ENCODE measurements around the gene DDOST. TPM values are rescaled to one million over a fixed set of nuclear protein-coding genes. Genes with fewer than 3 reads are reported as not detected.

DDOST gene
- total and polyA plus RNA-seq, 10 of the 15 experiments (the other 5 are each of a cell fraction or from before 2014, with no cell fraction given): 100 to 274 (median 201) TPM

- Histone ChIP-seq H3K9me3 (replicated peaks; ENCODE audit: control insufficient read depth, insufficient read depth, low read length) (no peaks in the 10 kb centered on the region), H3K27ac (ENCODE audit: control insufficient read depth, insufficient read depth) (no peak overlapping the region), H3K4me1 (ENCODE audit: control insufficient read depth, insufficient read depth, low read length) (no peaks in the 10 kb centered on the region), H3K27me3 (replicated peaks in 1 of 2; ENCODE audit: control insufficient read depth in 2 of 2, insufficient read depth in 2 of 2, low read length in 1 of 2) (no peaks in the 10 kb centered on the region), H3K36me3 (ENCODE audit: control insufficient read depth in 2 of 2, insufficient read depth in 2 of 2, low read length in 1 of 2) (peaks cover 5 to 6% of the 10 kb centered on the region in 2 experiments; a peak in 3 of 4 replicates), H2AFZ (ENCODE audit: control insufficient read depth, low read depth, low read length) (no peak overlapping the region), H4K20me1 (ENCODE audit: control insufficient read depth, insufficient read depth) (no peaks in the 10 kb centered on the region), H3K79me2 (ENCODE audit: control insufficient read depth, insufficient read depth, low read length) (no peaks in the 10 kb centered on the region), H3K4me3 (no peak overlapping the region), H3K4me2 (ENCODE audit: control insufficient read depth, insufficient read depth) (no peak overlapping the region), H3K9ac (ENCODE audit: control insufficient read depth, insufficient read depth, low read length) (no peak overlapping the region)
- no peak for TF ChIP-seq BMI1 (IDR thresholded peaks at IDR 0.05; ENCODE audit: borderline replicate concordance)
- 0 out of 2 replicates have a peak, but pooled peaks have one; percentile 24 for TF ChIP-seq POLR2A (IDR thresholded peaks at IDR 0.05; ENCODE audit: low read depth, low read length)
- TF ChIP-seq SIX5 (IDR thresholded peaks at IDR 0.05; ENCODE audit: low read depth, low read length, severe bottlenecking): no peak
- 83% methylated on average over 10 of the region's 14 CpGs for WGBS (ENCODE audit: insufficient coverage, insufficient replicate concordance, low lambda C conversion rate, missing lambda C conversion rate)
- no peak for DNase-seq (ENCODE audit: low read depth, low spot score)
- BruUV-seq (replicated peaks): no TSS peak
- no peak for ATAC-seq
- ChIA-PET POLR2A (interaction anchor here (0.6 kb wide), 1 partner anchor 387 kb away, joined by 4 read pairs; no protein-coding TSS in a partner anchor), CTCF (interaction anchor here (0.5 to 1.7 kb wide), 2 partner anchors 70 to 225 kb away, joined by 3 read pairs; no protein-coding TSS in a partner anchor), RAD21 (ENCODE audit: unreplicated experiment) (no interaction called here), SMC1A (ENCODE audit: uncharacterized antibody, unreplicated experiment) (interaction anchor here (0.6 kb wide), 1 partner anchor 560 kb away, joined by 3 read pairs; no protein-coding TSS in a partner anchor)
- intact Hi-C loops (cut with micrococcal nuclease; ENCODE audit: unreplicated experiment) (no loop called here), in situ Hi-C loops (cut with MboI) (no loop called here)
- FAIRE-seq: no peak
These were observed 15.8 kb downstream of the DDOST start for GRCh38 chr1:20645414-20645813.

GRCh38 chr1:20644416-20644815 is 16.8 kb downstream of the DDOST start:
- Histone ChIP-seq H2AFZ (ENCODE audit: control insufficient read depth, low read depth, low read length) (no peak overlapping the region), H3K9me3 (replicated peaks; ENCODE audit: control insufficient read depth, insufficient read depth, low read length) (no peaks in the 10 kb centered on the region), H3K4me3 (no peak overlapping the region), H3K79me2 (ENCODE audit: control insufficient read depth, insufficient read depth, low read length) (no peaks in the 10 kb centered on the region), H3K4me1 (ENCODE audit: control insufficient read depth, insufficient read depth, low read length) (no peaks in the 10 kb centered on the region), H3K27ac (ENCODE audit: control insufficient read depth, insufficient read depth) (no peak overlapping the region), H3K36me3 (ENCODE audit: control insufficient read depth in 2 of 2, insufficient read depth in 2 of 2, low read length in 1 of 2) (peaks cover 0 to 4% of the 10 kb centered on the region in 2 experiments; a peak in 2 of 4 replicates), H4K20me1 (ENCODE audit: control insufficient read depth, insufficient read depth) (no peaks in the 10 kb centered on the region), H3K9ac (ENCODE audit: control insufficient read depth, insufficient read depth, low read length) (no peak overlapping the region), H3K4me2 (ENCODE audit: control insufficient read depth, insufficient read depth) (no peak overlapping the region), H3K27me3 (replicated peaks in 1 of 2; ENCODE audit: control insufficient read depth in 2 of 2, insufficient read depth in 2 of 2, low read length in 1 of 2) (no peaks in the 10 kb centered on the region)
- ATAC-seq (no peak), FAIRE-seq (no peak), DNase-seq (ENCODE audit: low read depth, low spot score) (no peak)
- ChIA-PET RAD21 (ENCODE audit: unreplicated experiment) (no interaction called here), POLR2A (no interaction called here), SMC1A (ENCODE audit: uncharacterized antibody, unreplicated experiment) (no interaction called here), CTCF (no interaction called here)
- BruUV-seq (replicated peaks): no TSS peak
- in situ Hi-C loops (cut with MboI): no loop called here
- WGBS (ENCODE audit: insufficient coverage, insufficient replicate concordance, low lambda C conversion rate, missing lambda C conversion rate): 79% methylated on average over 12 of the region's 13 CpGs
- intact Hi-C loops (cut with micrococcal nuclease; ENCODE audit: unreplicated experiment): no loop called here
- TF ChIP-seq KLF5 (IDR thresholded peaks at IDR 0.05; ENCODE audit: partially characterized antibody) (no peak), POLR2AphosphoS2 (IDR thresholded peaks at IDR 0.05; ENCODE audit: low read depth, low read length) (no peak), STAT3 (IDR thresholded peaks at IDR 0.05; ENCODE audit: low read depth, low read length) (no peak), IRF4 (IDR thresholded peaks at IDR 0.05; ENCODE audit: low read depth, low read length) (no peak), ZBTB33 (IDR thresholded peaks at IDR 0.05) (no peak), SMAD5 (IDR thresholded peaks at IDR 0.05; ENCODE audit: low read depth) (no peak), POU2F2 (IDR thresholded peaks at IDR 0.05; ENCODE audit: borderline replicate concordance, low read depth, low read length) (no peak), ZNF592 (IDR thresholded peaks at IDR 0.05) (no peak)
